IMR-90 (cell line): ENCODE results near the gene MYPOP. TPM values are rescaled to one million over a fixed set of nuclear protein-coding genes. Genes with fewer than 3 reads are reported as not detected.
A peak's percentile ranks its signal among the peaks of the same experiment; 100 is the strongest.

Experiments
- ATAC-seq: fragments of 200-7000 bp; cut with Tn5 transposase; 2 replicates; pipeline ENCODE4 v1.9.1; 2020; ENCODE audit warnings: low read depth, mild to moderate bottlenecking, moderate library complexity
- BruUV-seq: library from RNA; stranded (reverse); fragments of 400-500 nt; replicated peaks from 2 replicates; lab custom pipeline; 2021; lab: Mats Ljungman, UMichigan
- CTCF ChIA-PET: fragments of 300-600 bp; formaldehyde crosslinking; extraction: SDS; loops from one replicate; lab custom pipeline; 2021; ENCODE audit warnings: antibody characterized with exemption; lab: Yijun Ruan, JAX
- POLR2A ChIA-PET: fragments of 300-600 bp; sonication (Branson Sonifier 250); formaldehyde crosslinking; loops from one replicate; lab custom pipeline; 2022; ENCODE audit warnings: antibody characterized with exemption; ENCODE audit not compliant: unreplicated experiment; lab: Charles Lee
- DNase-seq: peaks from one replicate; pipeline ENCODE4 v3.0.0; 2013
- H2AFZ ChIP-seq: replicated peaks from 2 replicates; pipeline ENCODE3; 2013; ENCODE audit warnings: low read length, mild to moderate bottlenecking; ENCODE audit not compliant: poor library complexity
- H2AK5ac ChIP-seq: 2 replicates; pipeline ENCODE4 v1.6.1; 2013; ENCODE audit warnings: low read depth, low read length, inconsistent platforms
- H2AK9ac ChIP-seq: replicated peaks from 2 replicates; pipeline ENCODE3; 2013; ENCODE audit warnings: mild to moderate bottlenecking, low read depth, low read length, moderate library complexity; ENCODE audit not compliant: poor library complexity
- H2BK120ac ChIP-seq: 2 replicates; pipeline ENCODE4 v1.6.1; 2013; ENCODE audit warnings: low read depth, low read length, inconsistent platforms
- H2BK15ac ChIP-seq: 3 replicates; pipeline ENCODE4 v1.6.1; 2013; ENCODE audit warnings: low read depth, low read length, inconsistent platforms
- H2BK20ac ChIP-seq: 2 replicates; pipeline ENCODE4 v1.6.1; 2013; ENCODE audit warnings: low read depth, mild to moderate bottlenecking, inconsistent platforms, low read length, moderate library complexity
- H2BK5ac ChIP-seq: 2 replicates; pipeline ENCODE4 v1.6.1; 2013; ENCODE audit warnings: mild to moderate bottlenecking, low read depth, low read length, inconsistent platforms; ENCODE audit not compliant: poor library complexity, severe bottlenecking
- H3K14ac ChIP-seq: replicated peaks from 2 replicates; pipeline ENCODE4 v1.6.1; 2013; ENCODE audit warnings: low read depth, low read length, inconsistent platforms
- H3K18ac ChIP-seq: 2 replicates; pipeline ENCODE4 v1.6.1; 2013; ENCODE audit warnings: low read depth, low read length, control low read depth
- H3K23ac ChIP-seq: 2 replicates; pipeline ENCODE4 v1.6.1; 2013; ENCODE audit warnings: low read depth, low read length, inconsistent platforms
- H3K27ac ChIP-seq: 2 replicates; pipeline ENCODE4 v1.5.1; 2013; ENCODE audit warnings: mild to moderate bottlenecking, control low read depth, low read length; ENCODE audit not compliant: insufficient read depth
- H3K27me3 ChIP-seq: 2 replicates; pipeline ENCODE4 v1.6.1; 2013; ENCODE audit warnings: low read length; ENCODE audit not compliant: control insufficient read depth, insufficient read depth
- H3K36me3 ChIP-seq: 2 replicates; pipeline ENCODE4 v1.6.1; 2013; ENCODE audit warnings: low read length, mixed read lengths; ENCODE audit not compliant: control insufficient read depth, insufficient read depth
- H3K4ac ChIP-seq: 2 replicates; pipeline ENCODE4 v1.6.1; 2013; ENCODE audit warnings: low read depth, low read length, inconsistent platforms
- H3K4me1 ChIP-seq: 2 replicates; pipeline ENCODE4 v1.6.1; 2013; ENCODE audit warnings: low read length, mixed read lengths; ENCODE audit not compliant: control insufficient read depth, insufficient read depth
- H3K4me2 ChIP-seq: 2 replicates; pipeline ENCODE4 v1.6.1; 2013; ENCODE audit warnings: low read depth, mild to moderate bottlenecking, control low read depth, low read length, moderate library complexity
- H3K4me3 ChIP-seq: 2 replicates; pipeline ENCODE4 v1.5.1; 2013; ENCODE audit warnings: low read depth, mild to moderate bottlenecking, control low read depth, low read length, moderate library complexity; ENCODE audit not compliant: insufficient read depth
- H3K56ac ChIP-seq: 2 replicates; pipeline ENCODE4 v1.6.1; 2013; ENCODE audit warnings: low read length, inconsistent platforms; ENCODE audit not compliant: insufficient read depth; ENCODE audit errors: extremely low read depth
- H3K79me1 ChIP-seq, 2 experiments: 2 replicates each; pipeline ENCODE4 v1.6.1; 2013; ENCODE audit warnings: low read length in 2 of 2, inconsistent platforms in 1 of 2, low read depth in 1 of 2
- H3K9ac ChIP-seq: 2 replicates; pipeline ENCODE4 v1.6.1; 2013; ENCODE audit warnings: low read depth, low read length, control low read depth
- H3K9me1 ChIP-seq: 2 replicates; pipeline ENCODE4 v1.6.1; 2013; ENCODE audit warnings: low read length, inconsistent platforms; ENCODE audit not compliant: insufficient read depth
- H3K9me3 ChIP-seq: 2 replicates; pipeline ENCODE4 v1.6.1; 2013; ENCODE audit warnings: low read length; ENCODE audit not compliant: control insufficient read depth, insufficient read depth
- H4K20me1 ChIP-seq: 2 replicates; pipeline ENCODE4 v1.6.1; 2013; ENCODE audit warnings: low read length, inconsistent platforms; ENCODE audit not compliant: insufficient read depth
- H4K5ac ChIP-seq: 2 replicates; pipeline ENCODE4 v1.6.1; 2013; ENCODE audit warnings: mild to moderate bottlenecking, low read depth, low read length, control low read depth
- H4K8ac ChIP-seq, 2 experiments: 2 replicates each; pipeline ENCODE4 v1.6.1; 2013; ENCODE audit warnings: low read depth in 2 of 2, low read length in 2 of 2, control low read depth in 1 of 2, inconsistent platforms in 1 of 2
- H4K91ac ChIP-seq: 2 replicates; pipeline ENCODE4 v1.6.1; 2013; ENCODE audit warnings: low read depth, low read length, inconsistent platforms; ENCODE audit not compliant: insufficient read depth
- BHLHE40 ChIP-seq: fragments of 150-350 bp; IDR thresholded peaks from 2 replicates; pipeline ENCODE4 v1.6.1; 2016; ENCODE audit warnings: mild to moderate bottlenecking, low read depth, low read length
- CEBPB ChIP-seq: IDR thresholded peaks from 2 replicates; pipeline ENCODE4 v1.6.1; 2012; ENCODE audit warnings: low read depth, low read length, improper control_type of control experiment
- CHD1 ChIP-seq: IDR thresholded peaks from 2 replicates; pipeline ENCODE4 v1.6.1; 2012; ENCODE audit warnings: low read depth, low read length, improper control_type of control experiment
- FOS ChIP-seq: fragments of 150-350 bp; IDR thresholded peaks from 2 replicates; pipeline ENCODE4 v1.6.1; 2016; ENCODE audit warnings: low read depth, low read length
- MAFK ChIP-seq: IDR thresholded peaks from 2 replicates; pipeline ENCODE4 v1.6.1; 2012; ENCODE audit warnings: low read depth, low read length, improper control_type of control experiment
- MAZ ChIP-seq: IDR thresholded peaks from 2 replicates; pipeline ENCODE4 v1.6.1; 2012; ENCODE audit warnings: low read depth, mild to moderate bottlenecking, low read length, improper control_type of control experiment, moderate library complexity, borderline replicate concordance
- MXI1 ChIP-seq: IDR thresholded peaks from 2 replicates; pipeline ENCODE4 v1.6.1; 2012; ENCODE audit warnings: low read depth, mild to moderate bottlenecking, low read length, moderate library complexity, borderline replicate concordance
- NFE2L2 ChIP-seq: fragments of 150-350 bp; IDR thresholded peaks from 2 replicates; pipeline ENCODE4 v1.6.1; 2016; ENCODE audit warnings: low read depth, mild to moderate bottlenecking, low read length
- POLR2A ChIP-seq: IDR thresholded peaks from 2 replicates; pipeline ENCODE4 v1.6.1; 2012; ENCODE audit warnings: mild to moderate bottlenecking, low read depth, low read length
- RFX5 ChIP-seq: IDR thresholded peaks from 2 replicates; pipeline ENCODE4 v1.8.0; 2012; ENCODE audit warnings: low read depth, mild to moderate bottlenecking, low read length, moderate library complexity
- SMC3 ChIP-seq: fragments of 150-350 bp; IDR thresholded peaks from 2 replicates; pipeline ENCODE4 v1.6.1; 2016; ENCODE audit warnings: low read depth, mild to moderate bottlenecking, antibody characterized with exemption, low read length, moderate library complexity
- USF2 ChIP-seq: fragments of 150-350 bp; IDR thresholded peaks from 2 replicates; pipeline ENCODE4 v1.6.1; 2017; ENCODE audit warnings: mild to moderate bottlenecking, antibody characterized with exemption, low read length, low read depth
- WGBS, 2 experiments: methylation state at CpG; one replicate each; pipeline versions ENCODE4 v1.1.5 to v1.1.7; 2013; ENCODE audit warnings: missing lambda C conversion rate in 2 of 2; ENCODE audit not compliant: insufficient read length in 1 of 2; ENCODE audit errors: extremely low coverage in 2 of 2; 5-methylcytosine and 5-hydroxymethylcytosine counted together
- dilution Hi-C: fragments of 300-500 bp; cut with HindIII; formaldehyde crosslinking; loops from one replicate; pipeline ENCODE4 v1.14.3; 2018; ENCODE audit warnings: low sequenced_read_pairs; ENCODE audit not compliant: unreplicated experiment
- in situ Hi-C: fragments of 300-500 bp; cut with MboI; formaldehyde crosslinking; loops from 3 replicates; pipeline ENCODE4 v1.14.3; 2019; ENCODE audit warnings: low sequenced_read_pairs, inconsistent platforms, mixed read lengths
- intact Hi-C: fragments of 100-400 bp; cut with micrococcal nuclease; formaldehyde crosslinking; loops from 2 replicates; pipeline ENCODE4 v1.10.0; 2022
- polyA plus RNA-seq, 3 experiments: library from polyadenylated mRNA; depleted of rRNA; stranded (reverse); fragments of >200 nt; gene quantifications; 2 replicates each; pipeline ENCODE4 v1.2.3, GENCODE V29; 2012; ENCODE audit warnings: low replicate concordance in 1 of 3
- total RNA-seq: library from RNA; depleted of rRNA; stranded (reverse); fragments of >200 nt; gene quantifications from 2 replicates; pipeline ENCODE4 v1.2.3, GENCODE V29; 2012
- TF ChIP-seq, protein P1 (sequence below): fragments of 150-350 bp; IDR thresholded peaks from 2 replicates; pipeline ENCODE4 v1.6.1; 2016; ENCODE audit warnings: low read depth, mild to moderate bottlenecking, low read length, moderate library complexity, borderline replicate concordance
- TF ChIP-seq, protein P2 (sequence below): conservative IDR thresholded peaks from 2 replicates; pipeline ENCODE4 v1.5.1; 2012; ENCODE audit warnings: mild to moderate bottlenecking, low read depth, low read length, improper control_type of control experiment

The MYPOP gene
- total and polyA plus RNA-seq, 2 of the 4 experiments (the other 2 are of a cell fraction): 0.36 to 2.8 TPM

- Histone ChIP-seq H3K9me3 (no peaks in the 10 kb centered on the region), H2BK15ac (no peak within 1 kb of the TSS), H3K4me2 (no peak within 1 kb of the TSS), H4K5ac (no peak within 1 kb of the TSS), H2BK5ac (no peak within 1 kb of the TSS), H3K14ac (no peak within 1 kb of the TSS), H3K9me1 (peaks cover 3% of the 10 kb centered on the region; the same call in 1 of the 2 replicates), H3K27ac (no peak within 1 kb of the TSS), H4K8ac (no peak within 1 kb of the TSS), H3K27me3 (peaks cover 40% of the 10 kb centered on the region), H3K36me3 (no peaks in the 10 kb centered on the region), H4K91ac (no peak within 1 kb of the TSS), H2AFZ (peak within 1 kb of the TSS; percentile 8), H2BK120ac (no peak within 1 kb of the TSS), H3K4ac (no peak within 1 kb of the TSS), H3K79me1 (no peaks in the 10 kb centered on the region), H3K9ac (no peak within 1 kb of the TSS), H3K56ac (no peak within 1 kb of the TSS), H3K4me3 (no peak within 1 kb of the TSS), H4K20me1 (no peaks in the 10 kb centered on the region), H3K4me1 (no peaks in the 10 kb centered on the region), H2BK20ac (no peak within 1 kb of the TSS), H2AK9ac (peak within 1 kb of the TSS; percentile 55), H2AK5ac (no peak within 1 kb of the TSS), H3K18ac (no peak within 1 kb of the TSS), H3K23ac (no peak within 1 kb of the TSS)
- no peak for TF ChIP-seq USF2
- no peak for TF ChIP-seq CHD1
- no peak for TF ChIP-seq SMC3
- no peak for TF ChIP-seq POLR2A
- no peak for TF ChIP-seq NFE2L2
- no peak for TF ChIP-seq BHLHE40
- TF ChIP-seq, protein P1, sequence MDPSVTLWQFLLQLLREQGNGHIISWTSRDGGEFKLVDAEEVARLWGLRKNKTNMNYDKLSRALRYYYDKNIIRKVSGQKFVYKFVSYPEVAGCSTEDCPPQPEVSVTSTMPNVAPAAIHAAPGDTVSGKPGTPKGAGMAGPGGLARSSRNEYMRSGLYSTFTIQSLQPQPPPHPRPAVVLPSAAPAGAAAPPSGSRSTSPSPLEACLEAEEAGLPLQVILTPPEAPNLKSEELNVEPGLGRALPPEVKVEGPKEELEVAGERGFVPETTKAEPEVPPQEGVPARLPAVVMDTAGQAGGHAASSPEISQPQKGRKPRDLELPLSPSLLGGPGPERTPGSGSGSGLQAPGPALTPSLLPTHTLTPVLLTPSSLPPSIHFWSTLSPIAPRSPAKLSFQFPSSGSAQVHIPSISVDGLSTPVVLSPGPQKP: no peak
- TF ChIP-seq FOS: no peak
- TF ChIP-seq MAFK: no peak
- no peak for TF ChIP-seq MAZ
- TF ChIP-seq MXI1: no peak
- TF ChIP-seq RFX5: no peak
- TF ChIP-seq, protein P2, sequence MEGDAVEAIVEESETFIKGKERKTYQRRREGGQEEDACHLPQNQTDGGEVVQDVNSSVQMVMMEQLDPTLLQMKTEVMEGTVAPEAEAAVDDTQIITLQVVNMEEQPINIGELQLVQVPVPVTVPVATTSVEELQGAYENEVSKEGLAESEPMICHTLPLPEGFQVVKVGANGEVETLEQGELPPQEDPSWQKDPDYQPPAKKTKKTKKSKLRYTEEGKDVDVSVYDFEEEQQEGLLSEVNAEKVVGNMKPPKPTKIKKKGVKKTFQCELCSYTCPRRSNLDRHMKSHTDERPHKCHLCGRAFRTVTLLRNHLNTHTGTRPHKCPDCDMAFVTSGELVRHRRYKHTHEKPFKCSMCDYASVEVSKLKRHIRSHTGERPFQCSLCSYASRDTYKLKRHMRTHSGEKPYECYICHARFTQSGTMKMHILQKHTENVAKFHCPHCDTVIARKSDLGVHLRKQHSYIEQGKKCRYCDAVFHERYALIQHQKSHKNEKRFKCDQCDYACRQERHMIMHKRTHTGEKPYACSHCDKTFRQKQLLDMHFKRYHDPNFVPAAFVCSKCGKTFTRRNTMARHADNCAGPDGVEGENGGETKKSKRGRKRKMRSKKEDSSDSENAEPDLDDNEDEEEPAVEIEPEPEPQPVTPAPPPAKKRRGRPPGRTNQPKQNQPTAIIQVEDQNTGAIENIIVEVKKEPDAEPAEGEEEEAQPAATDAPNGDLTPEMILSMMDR: no peak
- TF ChIP-seq CEBPB: no peak
- CTCF ChIA-PET: no interaction called here
- dilution Hi-C loops: no loop called here
- no peak for DNase-seq
- in situ Hi-C loops: no loop called here
- intact Hi-C loops: no loop called here
- ATAC-seq: no peak
- 51% methylated on average over 22 of the region's 44 CpGs; no CpG with 5 or more reads in 1 of the 2 experiments for WGBS, 2 experiments
- BruUV-seq: no TSS peak
- POLR2A ChIA-PET: no interaction called here
These were observed 11.7 kb upstream of the MYPOP start, which contains the start of gene NANOS2 for GRCh38 chr19:45913874-45914830. NANOS2 (minus strand) TSS chr19:45914778; CDS start chr19:45914693, 85 bp downstream.
